ENCODE measurements around the gene NRP1. TPM values are rescaled to one million over a fixed set of nuclear protein-coding genes. Genes with fewer than 3 reads are reported as not detected.

Gene NRP1
- polyA plus RNA-seq, 1 donor = 177 TPM

DNA sequence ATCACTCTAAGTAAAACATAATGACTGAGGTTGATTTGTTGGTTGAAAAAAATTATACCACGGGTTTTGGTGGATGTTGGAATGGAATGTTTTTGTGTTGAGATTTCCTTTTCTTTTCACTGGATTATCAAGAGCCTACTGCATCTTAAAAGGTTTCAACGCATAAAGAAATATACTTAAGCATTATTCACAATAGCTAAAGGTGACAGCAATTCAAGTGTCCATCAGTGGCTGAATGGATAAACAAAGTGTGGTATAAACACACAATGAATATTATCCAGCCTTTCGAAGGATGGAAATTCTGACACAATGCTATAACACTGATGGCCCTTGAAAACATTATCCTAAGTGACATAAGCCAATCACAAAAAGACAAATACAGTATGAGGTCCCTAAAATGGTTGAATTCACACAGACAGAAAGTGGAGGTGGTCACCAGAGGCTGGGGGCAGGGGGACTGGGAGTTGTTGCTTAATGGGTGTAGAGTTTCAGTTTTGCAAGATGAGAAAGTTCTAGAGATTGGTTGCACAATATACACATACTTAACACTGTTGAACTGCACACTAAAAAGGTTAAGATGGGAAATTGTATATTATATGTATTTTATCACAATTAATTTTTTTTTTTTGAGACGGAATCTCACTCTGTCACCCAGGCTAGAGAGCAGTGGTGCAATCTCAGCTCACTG, 122.3 kb downstream of the NRP1 start:
- no peak for DNase-seq

DNA sequence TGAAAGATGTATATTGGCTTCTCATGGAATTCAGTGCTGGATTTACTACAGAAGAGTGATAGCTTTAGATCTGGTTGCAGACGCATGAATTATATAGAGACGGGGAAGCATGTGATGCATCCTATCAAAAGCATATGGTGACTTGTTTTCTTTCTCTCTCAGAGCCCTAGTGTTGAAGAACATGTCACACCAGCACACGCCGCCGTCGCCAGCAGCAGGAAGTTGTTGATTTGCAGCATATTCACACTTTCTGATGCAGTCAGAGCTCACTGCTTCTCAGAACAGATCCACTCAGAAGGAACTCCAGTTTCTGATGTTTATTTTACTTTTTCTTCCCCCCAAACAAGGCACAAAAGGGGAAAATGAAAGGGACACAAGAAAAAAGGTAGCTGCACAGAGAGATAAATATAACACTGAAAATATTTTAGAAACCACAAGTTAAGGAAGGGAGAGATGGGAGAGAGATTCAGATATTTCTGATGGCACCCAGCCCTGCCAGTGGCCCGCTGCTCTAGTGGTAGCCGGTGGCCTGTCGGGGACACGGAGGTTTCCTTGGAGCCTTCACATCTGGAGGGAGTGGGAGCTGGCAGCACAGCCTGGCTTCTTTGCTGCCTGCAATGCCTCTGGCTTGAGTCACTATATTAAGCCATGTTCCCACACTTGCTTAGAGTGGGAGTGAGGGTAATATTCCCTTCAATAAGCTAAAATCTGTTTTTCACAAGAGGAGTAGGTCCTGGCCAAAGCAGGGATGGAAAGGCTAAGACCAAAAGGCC, 123.2 kb downstream of the NRP1 start:
- DNase-seq = no peak

DNA sequence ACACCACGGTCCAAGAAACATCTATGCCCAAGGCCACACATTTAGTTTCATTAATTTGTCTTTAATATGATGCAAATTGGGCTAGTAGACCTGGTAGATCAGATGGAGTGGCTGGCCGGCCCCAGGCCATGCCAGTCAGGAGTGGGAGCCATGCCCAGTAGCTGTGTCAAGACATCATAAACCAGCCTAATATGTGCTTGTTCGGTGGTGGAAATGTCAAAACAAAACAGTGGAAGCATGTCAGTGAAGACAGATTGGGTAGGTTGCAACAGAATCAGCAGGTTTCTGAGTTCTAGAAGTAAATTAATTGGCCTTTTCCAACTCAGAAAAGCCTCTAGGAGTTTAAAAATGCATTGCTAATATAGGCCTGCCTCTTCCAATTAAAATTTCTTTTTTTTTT, 124.7 kb downstream of the NRP1 start:
- DNase-seq = no peak

DNA sequence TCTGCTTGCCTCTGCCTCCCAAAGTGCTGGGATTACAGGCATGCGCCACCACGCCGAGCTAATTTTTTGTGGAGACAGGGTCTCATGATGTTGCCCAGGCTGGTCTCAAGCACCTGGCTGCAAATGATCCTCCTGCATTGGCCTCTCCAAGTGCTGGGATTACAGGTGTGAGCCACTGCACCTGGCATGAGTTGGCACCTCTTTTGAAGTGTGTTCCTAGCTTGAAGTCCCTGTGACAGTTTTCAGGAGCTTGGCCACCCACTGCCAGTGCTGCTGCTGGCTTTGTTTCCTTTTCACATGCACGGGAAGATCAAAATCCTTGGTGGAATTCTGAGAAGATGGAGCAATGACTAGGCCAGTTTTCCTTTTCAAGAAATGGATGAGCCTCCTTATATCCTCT, 126.3 kb downstream of the NRP1 start:
- DNase-seq = no peak

DNA sequence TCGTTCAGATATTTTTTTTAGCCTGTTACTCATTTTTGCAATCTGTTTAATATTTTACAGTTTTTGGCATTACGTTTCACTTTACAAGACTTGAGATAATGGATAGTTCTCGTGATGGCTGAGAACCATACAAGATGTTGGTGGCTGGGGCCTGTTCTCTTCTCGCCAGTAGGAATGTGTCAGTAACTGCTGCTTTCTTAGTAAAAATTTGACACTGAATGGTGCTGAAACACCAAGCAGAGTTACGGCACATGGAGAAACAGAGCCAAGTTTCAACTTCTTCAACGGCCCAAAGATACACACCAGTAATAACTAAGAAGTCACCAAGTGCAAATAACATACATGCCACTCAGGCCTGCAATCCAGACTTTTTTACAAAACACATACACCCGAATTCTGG, 130.4 kb downstream of the NRP1 start:
- no peak for DNase-seq

GRCh38 chr10:33201971-33202370, 132.5 kb downstream of the NRP1 start:
- no peak for DNase-seq

DNA sequence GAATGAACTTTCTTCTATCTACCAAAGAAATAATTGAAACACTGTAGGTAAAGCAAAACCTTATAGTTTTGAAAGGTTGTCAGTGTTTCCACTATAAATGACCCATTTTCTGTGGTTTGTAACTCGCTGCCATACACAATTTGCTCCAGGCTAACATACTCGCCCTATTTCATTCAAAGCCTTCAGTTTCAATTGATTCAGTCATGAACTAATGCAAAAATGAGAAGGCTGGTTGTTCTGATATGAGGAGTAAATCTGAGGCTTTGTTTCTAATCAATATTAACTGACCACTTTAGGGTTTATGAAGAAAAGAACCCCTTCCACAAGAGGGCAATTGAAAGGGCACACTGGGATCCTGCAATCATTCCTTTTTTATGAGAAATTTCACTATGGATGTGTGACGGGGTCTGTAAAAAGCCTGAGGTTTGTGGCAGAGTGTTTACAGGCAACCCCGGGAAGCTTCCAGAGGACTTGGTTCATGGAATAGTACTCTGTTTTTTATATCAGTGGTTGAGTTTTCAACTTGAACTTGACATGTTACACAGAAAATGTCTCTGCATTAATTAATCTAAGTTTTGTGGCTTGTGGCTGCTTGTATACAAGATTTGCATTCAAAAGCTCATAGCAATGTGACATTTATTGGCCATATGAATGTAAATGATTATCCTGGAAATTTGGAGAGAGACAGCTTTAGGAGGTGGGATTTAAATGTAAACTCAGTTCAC, 133.2 kb downstream of the NRP1 start:
- DNase-seq = no peak

DNA sequence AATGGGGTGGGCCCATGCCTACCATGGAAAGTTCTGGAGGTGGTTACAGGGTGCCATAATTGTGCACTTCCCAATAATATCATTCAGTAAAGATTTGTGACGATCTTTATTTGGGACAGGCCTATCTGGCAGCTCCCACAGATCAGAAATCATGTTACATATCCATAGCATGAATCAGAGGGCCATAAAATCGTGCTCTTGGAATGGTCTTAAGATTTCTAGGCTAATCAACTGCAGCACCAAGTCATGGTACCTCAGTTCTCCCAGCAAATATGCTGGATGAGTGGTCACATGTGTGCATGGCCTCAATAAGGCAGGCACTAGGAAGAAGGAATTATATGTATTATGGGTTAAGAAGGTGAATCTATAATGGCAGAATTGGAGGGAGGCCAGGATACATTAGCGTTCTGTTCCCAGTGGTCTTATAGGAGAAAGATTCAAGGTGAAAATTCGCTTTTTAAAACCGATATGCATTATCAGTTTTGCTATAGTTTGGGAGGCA, 134.7 kb downstream of the NRP1 start:
- DNase-seq = no peak

DNA sequence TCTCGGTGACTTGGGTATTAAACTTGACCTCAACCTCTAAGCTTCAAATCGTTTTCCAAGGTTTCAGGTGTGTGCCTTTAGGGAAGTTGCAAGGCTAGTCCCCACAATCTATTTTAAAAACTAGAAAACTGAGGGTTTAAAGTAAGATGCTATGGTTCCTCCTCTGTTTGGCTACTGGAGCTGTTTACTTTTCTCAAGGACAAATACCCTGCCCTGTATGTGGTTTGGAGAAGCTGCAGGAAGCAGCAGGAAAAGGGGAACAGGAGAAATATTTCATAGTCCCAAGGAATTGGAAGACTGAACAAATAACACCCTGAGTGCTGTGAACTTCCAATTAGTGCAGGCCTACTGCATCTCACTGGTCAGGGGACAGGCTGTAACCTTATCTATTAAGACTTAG, 135.9 kb downstream of the NRP1 start:
- no peak for DNase-seq

DNA sequence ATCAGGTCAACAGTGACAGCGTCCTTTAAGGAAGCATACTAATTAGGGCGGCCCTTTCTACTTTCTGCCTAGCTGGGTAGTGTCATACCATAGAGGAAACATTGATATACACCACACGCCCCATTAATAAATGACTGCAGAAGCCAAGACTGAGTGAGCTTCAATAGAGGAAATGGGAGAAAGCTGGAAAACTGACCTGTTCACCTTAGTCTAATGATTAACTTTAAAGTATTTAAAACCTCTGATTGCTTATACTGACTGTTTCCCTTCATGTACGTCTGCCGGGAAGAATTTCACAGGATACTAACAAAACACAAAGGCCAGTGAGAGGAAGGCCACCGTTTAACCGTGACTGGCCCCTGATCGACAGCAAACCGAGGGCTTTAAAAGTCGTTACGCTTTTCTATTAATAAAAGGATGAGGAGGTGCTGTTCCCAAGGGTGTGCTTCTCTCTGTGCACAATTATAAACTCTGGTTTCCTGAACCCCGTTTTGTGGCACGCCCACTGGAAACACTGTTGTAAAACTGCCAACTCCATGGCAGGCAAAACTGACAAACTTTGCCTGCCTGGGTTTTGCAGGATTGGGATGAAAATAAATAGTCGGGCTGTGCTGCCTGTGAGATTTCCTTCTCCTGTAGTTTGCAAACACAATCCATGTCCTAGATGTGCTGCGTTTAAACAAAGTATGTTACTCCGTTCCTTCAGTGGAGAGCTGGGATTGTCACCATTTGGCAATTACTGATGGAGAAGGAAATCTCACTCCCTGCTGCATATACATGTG, 137.6 kb downstream of the NRP1 start:
- peak; percentile 74 for DNase-seq

GRCh38 chr10:33196377-33196706, 138.1 kb downstream of the NRP1 start:
- no peak for DNase-seq

GRCh38 chr10:33195608-33196376, 138.7 kb downstream of the NRP1 start:
- no peak for DNase-seq

GRCh38 chr10:33193701-33194521, 140.6 kb downstream of the NRP1 start:
- no peak for DNase-seq

GRCh38 chr10:33193057-33193700, 141.3 kb downstream of the NRP1 start:
- peak; percentile 94 for DNase-seq

GRCh38 chr10:33192190-33192589, 142.3 kb downstream of the NRP1 start:
- DNase-seq = no peak

- no peak for DNase-seq
Observed at GRCh38 chr10:33190406-33190805, 144.1 kb downstream of the NRP1 start.

DNA sequence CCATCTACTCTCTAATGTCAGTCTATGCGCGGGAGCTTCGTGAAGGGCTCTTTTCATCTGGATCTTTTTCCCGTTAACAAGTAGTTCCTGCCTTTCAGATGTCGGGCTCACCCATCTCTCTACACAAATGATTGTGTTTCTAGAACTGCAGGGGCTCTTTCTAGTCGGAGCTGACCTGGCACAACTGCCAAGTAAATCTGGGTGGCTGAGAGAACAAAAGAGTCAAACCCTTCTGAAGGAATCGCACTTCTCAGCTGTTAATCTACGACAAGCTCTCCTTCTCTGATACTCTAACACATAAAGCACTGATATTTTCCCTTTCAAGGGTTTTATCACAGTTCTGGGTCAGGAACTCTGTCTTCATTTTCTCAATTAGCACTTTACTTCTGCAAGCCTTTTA, 144.7 kb downstream of the NRP1 start:
- DNase-seq = no peak

DNA sequence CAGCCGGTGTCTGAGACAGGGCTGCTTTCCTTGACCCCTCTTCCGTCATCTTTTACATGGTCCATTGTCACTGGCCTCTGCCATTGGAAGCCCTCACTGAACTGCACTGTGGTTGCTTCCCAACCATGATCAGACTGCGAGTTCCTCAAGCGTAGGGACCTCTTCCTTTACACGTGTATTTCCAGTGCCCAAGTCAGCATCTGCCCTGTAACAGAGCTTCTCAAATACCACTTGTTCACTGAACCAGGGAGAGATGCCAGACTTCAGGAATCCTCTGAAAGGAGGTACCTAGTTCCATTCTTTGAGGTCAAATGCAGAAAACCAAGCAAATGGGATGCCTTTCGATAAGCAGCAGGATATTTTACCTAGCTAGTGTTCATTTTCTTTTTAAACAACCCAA, 145.1 kb downstream of the NRP1 start:
- peak; percentile 41 for DNase-seq

- DNase-seq = no peak
Observed at GRCh38 chr10:33187427-33187999, 147.0 kb downstream of the NRP1 start.

DNA sequence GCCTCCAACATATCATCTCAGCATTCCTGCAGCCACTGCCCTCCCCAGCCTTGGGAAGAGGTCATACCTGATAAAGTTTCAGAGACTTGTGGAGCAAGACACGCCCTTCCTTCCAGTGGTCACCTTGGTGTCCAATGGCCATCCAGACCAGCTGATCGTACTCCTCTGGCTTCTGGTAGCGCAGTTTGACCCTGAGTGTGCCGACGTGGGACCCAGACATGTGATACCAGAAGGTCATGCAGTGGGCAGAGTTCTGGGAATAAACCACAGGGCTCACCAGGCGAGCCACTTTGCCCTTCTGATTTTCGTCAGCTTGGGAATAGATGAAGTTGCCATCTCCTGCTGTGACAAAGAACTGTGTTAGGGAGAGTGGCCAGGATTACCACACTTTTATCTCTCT, 148.3 kb downstream of the NRP1 start:
- DNase-seq = no peak
